NCI-H2227 treated with DMSO at 0.1 percent for 48 hours (cell line): Measurements from ENCODE around the gene BMPR2.
"Not testable (repeated sequence)": the region's sequence is repeated elsewhere in the genome, so short reads cannot be mapped to it uniquely, and the experiment has no call there.

Experiments
- DNase-seq: peaks from one replicate; lab custom pipeline; 2025; lab: John Stamatoyannopoulos, UW

BMPR2 gene

DNA sequence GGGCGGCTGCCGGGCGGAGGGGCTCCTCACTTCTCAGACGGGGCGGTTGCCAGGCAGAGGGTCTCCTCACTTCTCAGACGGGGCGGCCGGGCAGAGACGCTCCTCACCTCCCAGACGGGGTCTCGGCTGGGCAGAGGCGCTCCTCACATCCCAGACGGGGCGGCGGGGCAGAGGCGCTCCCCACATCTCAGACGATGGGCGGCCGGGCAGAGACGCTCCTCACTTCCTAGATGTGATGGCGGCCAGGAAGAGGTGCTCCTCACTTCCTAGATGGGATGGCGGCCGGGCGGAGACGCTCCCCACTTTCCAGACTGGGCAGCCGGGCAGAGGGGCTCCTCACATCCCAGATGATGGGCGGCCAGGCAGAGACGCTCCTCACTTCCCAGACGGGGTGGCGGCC lies 159.2 kb downstream of the BMPR2 start:
- not testable (repeated sequence) for DNase-seq

DNA sequence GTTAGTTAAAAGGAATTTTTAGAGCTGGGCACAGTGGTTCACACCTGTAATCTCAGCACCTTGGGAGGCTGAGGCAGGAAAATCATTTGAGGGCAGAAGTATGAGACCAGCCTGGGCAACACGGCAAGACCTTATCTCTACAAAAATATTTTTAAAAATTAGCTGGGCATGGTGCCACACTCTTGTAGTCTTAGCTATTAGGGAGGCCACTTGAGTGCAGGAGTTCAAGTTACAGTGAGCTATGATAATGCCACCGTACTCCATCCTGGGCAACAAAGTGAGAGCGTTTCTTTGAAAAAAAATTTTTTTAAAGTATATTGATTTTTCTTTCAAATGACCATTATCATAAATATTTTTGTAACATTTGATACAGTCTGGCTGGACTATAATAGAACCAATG lies 165.0 kb downstream of the BMPR2 start:
- DNase-seq, result no peak

DNA sequence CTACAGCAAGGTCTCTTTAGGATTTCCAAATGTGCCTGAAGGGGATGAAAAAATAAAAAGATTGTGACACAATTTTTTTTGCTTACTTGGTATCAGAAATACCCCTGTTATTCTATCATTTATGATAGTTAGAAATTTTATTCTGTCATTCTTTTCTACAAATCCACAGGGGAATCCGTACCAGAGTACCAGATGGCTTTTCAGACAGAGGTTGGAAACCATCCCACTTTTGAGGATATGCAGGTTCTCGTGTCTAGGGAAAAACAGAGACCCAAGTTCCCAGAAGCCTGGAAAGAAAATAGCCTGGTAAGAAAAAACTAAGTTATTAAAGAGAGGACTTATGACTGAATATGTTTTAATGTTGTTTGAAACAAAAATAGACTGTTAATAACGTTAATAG lies 166.0 kb downstream of the BMPR2 start:
- DNase-seq, result no peak

DNA sequence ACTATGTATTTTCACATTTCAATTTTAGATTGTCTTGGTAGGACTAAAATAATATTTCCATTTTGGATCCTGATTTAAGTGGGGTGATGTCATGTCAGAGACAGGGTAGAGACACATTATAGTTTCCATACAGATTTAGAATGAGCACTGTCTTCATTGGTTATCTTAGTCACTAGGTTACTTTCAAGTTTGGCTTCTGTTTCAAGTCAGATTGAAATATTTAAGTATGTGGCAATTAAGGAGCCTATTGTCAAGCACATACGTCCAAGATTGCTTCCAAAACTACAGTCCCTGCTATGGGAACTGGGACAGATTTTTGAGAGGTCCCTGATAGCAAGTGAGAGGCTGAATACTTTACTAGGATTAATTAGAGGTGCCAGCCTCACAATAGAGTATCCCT lies 169.4 kb downstream of the BMPR2 start:
- no peak for DNase-seq

DNA sequence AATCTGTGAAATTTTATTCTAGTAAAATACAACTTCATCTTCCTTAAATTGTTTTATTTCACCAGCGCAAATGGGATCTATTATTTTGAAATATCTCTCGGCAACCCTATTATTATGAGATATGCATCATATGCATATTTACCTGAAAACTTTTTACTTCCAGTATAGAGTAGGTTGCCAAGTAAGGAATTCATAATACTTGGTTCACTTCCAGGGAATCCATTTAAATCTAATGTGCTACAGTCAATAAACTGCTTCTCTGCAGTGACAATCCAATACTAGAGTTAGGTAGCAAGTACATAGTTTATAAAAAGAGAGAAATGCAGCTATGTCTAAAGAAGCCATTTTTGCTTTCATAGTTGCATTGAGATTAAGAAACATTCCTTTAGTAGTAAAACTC lies 169.8 kb downstream of the BMPR2 start:
- DNase-seq, result no peak

DNA sequence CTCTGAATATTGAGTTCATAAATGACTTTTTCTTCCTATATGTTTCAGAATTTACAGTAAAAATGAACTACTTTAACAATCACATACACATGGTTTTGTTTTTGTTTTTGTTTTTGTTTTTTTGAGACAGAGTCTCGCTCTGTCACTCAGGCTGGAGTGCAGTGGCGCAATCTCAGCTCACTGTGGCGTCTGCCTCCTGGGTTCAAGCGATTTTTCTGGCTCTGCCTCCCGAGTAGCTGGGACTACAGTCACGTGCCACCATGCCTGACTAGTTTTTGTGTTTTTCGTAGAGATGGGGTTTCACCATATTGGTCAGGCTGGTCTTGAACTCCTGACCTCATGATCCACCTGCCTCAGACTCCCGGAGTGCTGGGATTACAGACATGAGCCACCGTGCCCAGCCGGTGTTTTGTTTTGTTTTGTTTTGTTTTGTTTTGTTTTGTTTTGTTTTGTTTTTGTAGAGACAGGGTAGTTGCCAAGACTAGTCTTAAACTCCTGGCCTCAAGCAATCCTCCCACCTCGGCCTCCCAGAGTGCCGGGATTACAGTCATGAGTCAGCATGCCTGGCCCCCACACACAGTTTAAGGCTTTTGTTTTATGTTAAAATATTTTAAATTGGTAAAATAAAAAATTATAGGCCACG lies 170.5 kb downstream of the BMPR2 start:
- DNase-seq, result not testable (repeated sequence)

DNA sequence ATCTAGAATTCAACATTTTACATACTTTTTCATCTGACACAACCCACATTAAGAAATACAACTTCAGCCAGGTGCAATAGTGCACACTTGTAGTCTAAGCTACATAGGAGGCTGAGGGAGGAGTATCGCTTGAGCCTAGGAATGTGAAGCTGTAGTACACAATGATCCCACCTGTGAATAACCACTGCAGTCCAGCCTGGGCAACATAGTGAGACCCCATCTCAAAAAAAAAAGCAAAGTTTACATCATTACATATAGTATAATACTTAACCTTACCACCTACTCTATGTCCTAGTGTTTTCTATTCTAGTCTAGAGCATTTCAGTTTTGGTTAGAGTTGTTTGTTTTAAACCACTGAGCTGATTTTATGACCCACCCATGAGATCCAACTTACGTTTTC lies 172.1 kb downstream of the BMPR2 start:
- DNase-seq, result no peak

DNA sequence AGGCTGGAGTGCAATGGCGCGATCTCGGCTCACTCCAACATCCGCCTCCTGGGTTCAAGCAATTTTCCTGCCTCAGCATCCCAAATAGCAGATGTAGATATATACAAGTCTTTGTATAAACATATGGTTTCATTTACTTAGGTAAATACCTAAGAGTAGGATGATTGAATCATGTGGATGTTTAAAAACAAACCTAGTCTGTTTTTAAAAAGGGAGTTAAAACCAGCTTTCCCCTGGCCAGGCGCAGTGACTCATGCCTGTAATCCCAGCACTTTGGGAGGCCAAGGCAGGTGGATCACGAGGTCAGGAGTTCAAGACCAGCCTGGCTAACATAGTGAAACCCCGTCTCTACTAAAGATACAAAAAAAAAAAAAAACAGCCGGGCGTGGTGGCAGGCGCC lies 174.9 kb downstream of the BMPR2 start:
- not testable (repeated sequence) for DNase-seq

DNA sequence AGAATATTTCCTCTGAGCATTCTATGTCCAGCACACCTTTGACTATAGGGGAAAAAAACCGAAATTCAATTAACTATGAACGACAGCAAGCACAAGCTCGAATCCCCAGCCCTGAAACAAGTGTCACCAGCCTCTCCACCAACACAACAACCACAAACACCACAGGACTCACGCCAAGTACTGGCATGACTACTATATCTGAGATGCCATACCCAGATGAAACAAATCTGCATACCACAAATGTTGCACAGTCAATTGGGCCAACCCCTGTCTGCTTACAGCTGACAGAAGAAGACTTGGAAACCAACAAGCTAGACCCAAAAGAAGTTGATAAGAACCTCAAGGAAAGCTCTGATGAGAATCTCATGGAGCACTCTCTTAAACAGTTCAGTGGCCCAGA lies 179.2 kb downstream of the BMPR2 start:
- no peak for DNase-seq

DNA sequence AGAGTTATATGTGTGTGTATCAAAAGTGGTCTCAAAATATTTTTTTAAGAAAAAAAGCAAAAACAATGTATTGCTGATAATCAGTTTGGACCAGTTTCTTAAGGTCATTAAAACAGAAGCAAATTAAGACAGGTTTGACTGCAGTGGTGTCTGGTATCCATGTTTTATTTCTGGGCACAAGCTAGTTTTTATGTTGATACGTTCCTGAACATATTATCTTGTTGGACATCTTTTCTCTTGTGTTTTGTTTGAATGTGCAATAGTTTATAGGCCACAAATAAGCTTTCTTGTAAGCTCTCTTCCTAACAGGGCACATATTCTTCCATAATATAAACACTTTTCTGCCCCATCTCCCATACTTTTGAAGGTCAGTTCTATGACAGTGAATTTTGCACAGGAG lies 184.1 kb downstream of the BMPR2 start:
- DNase-seq, result no peak

DNA sequence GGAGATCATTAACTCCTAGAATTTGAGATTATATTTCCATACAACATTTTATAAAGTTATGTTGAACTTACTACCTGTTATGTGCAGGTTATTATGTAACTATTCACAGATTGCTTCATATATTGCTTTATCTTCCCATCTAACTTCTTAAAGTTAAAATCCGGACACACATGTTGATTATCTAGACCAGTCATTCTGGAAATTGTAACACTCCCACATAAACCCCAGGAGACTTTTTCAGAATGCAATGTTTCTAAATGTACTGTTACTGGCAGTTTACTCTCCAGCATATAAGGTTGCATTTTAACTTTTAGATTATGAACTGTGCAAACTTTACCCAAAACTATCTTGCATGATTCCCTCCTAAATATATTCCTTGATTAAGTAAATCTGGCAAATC lies 188.1 kb downstream of the BMPR2 start:
- no peak for DNase-seq

DNA sequence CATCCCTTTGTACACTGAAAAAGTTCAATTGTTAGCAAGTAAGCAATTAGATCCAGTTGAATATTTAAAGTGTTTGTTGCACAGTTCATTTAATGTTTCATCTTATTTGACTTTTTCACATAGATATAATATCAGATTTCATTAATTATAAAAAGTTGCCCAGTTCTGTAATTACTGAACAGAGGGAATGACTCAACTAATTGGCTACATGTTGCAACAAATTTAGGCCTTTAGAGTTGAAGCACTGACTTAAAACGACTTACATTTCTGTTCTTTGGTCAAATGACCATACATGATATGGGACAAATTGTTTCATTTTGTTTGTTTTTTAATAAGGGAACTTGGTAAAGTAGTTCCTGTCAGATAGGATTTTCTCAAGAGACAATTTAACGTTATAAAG lies 190.2 kb downstream of the BMPR2 start:
- no peak for DNase-seq

DNA sequence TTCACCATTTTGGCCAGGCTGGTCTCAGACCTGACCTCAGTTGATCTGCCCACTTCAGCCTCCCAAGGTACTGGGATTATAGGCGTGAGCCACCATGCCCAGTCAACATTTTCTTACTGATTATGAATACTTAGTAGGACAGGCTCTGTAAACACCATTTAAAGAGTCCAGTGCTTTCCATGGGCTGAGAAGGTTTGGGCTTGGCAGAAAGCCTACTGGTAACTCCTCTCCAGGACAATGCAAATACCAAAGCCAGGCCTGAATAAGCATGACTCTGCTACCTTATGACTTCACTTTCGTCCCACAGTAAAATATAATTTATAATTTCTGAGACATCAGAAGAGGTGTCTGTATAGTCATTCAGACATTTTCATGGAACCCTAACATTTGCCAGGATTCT lies 198.4 kb downstream of the BMPR2 start:
- DNase-seq, result no peak

DNA sequence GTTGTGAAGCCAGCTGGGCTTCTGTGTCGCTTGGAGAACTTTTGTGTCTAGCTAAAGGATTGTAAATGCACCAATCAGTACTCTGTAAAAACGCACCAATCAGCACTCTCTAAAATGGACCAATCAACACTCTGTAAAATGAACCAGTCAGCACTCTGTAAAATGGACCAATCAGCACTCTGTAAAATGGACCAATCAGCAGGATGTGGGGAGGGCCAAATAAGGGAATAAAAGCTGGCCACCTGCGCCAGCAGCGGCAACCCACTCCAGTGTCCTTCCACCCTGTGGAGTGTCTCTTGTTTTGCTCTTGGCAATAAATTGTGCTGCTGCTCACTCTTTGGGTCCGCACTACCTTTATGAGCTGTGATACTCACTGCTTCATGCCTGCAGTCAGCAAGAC lies 199.1 kb downstream of the BMPR2 start:
- not testable (repeated sequence) for DNase-seq

DNA sequence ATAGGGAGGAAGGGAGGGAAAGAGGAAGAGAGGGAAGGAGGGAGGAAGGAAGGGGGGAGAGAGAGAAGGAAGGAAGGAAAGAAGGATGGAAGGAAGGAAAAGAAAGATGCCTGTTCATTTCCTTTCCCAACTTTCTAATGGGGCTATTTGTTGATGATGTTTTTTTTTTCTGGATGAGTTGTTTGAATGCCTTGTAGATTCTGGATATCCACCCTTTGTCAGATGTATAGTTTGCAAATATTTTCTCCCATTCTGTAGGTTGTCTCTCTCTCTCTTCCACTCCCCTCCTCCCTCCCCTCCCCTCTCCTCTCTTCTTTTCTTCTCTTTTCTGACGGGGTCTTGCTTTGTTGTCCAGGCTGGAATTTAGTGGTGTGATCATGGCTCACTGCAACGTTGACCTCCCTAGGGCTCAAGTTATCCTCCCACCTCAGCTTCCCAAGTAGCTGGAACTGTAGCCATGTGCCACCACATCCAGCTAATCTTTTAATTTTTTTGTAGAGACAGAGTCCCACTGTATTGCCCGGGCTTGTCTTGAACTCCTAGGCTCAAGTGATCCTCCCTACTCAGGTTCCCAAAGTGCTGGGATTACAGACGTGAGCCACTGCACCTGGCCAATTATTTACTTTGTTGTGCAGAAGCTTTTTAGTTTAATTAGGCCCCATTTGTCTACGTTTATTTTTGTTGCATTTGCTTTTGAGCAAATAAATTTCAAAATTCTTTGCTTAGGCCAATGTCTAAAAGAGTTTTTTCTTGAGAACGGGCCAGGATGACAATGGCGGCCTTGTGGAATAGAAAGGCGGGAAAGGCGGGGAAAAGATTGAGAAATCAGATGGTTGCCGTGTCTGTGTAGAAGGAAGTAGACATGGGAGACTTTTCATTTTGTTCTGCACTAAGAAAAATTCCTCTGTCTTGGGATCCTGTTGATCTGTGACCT lies 201.4 kb downstream of the BMPR2 start:
- no peak for DNase-seq

DNA sequence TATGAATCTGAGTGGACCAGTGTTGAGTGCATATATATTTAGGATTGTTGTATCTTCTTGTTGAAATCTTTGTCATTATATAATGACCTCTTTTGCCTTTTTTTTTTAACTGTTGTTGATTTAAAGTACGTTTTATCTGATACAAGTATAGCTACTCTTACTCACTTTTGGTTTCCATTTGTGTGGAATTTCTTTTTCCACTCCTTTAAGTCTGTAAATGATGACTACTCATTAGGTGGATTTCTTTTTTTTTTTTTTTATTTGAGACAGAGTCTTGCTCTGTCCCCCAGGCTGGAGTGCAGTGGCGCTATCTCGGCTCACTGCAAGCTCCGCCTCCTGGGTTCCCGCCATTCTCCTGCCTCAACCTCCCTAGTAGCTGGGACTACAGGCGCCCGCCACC lies 206.7 kb downstream of the BMPR2 start:
- DNase-seq, result not testable (repeated sequence)

DNA sequence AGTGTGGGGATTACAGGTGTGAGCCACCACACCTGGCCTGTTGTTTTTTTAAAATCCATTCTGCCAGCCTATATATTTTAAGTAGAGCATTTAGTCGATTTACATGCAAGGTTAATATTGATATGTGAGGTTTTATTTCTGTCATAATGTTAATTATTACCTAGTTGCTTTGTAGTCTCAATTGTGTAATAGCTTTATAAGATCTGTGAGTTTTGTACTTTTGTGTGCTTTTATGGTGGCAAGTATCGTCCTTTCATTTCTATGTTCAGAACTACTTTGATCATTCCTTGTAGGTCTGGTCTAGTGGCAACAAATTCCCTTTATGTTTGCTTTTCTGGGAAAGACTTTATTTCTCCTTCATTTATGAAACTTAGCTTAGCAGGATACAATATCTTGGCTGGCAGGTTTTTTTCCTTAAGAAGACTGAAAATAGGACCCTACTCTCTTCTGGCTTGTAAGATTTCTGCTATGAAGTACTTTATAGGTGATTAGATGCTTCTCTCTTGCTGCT lies 207.6 kb downstream of the BMPR2 start:
- no peak for DNase-seq

DNA sequence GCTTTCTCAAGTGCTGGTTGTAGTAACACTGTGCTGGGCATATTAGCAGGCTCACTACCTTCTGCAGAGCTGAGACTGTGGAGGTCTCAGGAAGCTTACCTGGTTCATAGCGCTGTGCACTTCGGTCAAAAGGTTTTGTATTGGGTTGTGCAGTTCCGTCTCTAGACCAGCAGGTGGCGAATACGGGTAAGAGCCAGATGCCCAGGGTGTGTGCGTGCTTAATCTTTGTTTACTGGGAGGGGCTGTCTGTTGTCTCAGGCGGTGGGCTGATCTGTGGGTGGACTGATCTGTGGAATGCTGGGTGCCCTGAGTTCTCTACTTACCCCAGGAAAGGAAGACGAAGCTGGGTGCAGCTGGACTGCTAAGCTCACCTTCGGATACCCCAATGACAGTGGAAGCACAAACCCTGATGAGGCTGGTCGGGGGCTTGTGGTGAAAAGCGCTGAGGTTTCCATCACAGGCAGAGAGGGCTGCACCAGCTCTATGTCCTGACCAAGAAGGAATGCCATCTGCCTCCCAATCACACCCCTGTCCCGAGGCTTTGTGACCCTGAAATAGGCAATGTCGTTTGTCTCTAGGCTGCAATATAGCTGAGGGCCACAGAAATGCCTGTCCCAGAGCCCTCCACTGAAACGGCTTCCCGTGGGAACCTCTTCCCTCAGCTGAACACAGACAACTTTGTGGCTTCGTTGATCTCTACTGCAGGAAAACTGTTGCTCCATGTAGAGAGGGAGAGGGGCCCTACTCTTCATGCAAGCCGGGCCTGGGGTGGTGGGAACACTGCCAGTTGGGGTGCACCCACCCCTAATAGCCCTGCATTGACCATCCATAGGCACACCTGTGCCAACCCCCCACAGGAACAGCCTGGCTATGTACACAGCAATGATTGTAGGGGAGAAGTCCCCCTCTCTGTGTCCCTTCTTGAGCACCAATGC lies 212.8 kb downstream of the BMPR2 start:
- DNase-seq, result peak; percentile 96

DNA sequence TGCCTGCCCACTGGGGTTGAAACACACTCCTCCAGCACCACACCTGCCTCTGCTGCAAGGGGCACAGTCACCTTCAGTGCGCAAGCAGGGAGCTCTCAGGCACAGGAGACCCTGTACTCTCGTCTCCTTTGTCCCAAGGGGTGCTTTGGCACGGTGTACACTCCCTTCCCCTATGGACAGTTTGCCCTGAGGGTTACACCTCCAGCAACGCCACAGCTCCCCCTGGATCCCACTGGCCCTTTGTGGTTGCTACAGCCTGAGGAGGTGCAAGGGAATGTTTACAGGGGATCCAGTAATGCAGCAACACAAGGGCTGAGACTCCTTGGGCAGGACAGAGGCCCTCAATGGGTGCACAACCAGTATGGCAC lies 213.4 kb downstream of the BMPR2 start:
- DNase-seq, result no peak

DNA sequence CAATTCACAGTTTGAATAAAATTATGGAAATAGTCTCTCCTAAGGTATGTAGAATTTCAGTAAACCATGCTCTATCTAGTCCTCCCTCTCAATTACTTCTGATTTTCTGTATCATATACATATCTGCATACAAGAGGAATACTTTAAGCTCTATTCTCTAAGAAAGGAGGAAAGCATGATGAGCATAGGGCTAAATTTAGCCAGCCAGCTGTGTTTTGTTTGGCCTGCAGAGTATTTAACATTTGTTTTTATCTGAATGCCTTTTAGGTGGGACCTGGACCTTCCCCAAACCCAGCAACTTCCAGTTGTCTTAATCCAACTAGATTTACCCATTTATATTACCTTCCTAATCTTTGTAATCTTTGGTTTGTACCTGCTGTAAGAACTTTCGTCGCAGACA lies 216.4 kb downstream of the BMPR2 start:
- no peak for DNase-seq

DNA sequence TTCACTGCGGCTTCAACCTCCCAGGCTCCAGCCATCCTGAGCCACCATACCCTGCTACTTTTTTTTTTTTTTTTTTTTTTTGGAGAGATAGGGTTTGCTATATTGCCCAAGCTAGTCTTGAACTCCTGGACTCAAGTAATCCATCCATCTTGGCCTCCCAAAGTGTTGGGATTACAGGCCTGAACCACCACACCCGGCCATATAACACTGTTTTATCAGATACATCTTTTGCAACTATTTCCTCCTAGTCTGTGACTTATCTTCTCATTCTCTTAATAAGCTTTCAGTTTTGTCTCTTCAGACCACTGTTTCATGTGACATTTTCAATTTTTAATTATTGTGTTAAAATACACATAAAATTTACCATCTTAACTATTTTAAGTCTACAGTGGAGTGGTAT lies 223.0 kb downstream of the BMPR2 start:
- DNase-seq, result no peak

DNA sequence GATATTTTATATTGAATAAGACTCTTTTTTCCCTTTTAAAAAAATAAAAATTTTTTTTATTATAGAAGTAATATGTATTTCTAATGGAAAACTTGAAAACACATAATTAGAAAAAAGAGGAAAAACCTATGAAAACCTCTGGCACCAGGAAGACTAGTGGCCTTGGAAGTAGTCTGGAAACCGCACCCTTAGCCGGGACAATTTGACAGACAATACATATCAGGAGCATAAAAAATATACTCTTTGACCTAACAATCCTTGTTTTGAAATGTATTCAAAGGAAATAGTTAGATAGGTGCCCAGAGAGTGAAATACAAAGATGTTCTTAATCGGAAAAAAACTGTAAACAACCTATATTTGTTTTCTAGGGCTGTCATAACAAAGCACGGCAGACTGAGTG lies 223.8 kb downstream of the BMPR2 start:
- no peak for DNase-seq
